ENCODE results near the gene MEIS2. TPM values are rescaled to one million over a fixed set of nuclear protein-coding genes. Genes with fewer than 3 reads are reported as not detected.

MEIS2 gene
- total RNA-seq, 2 experiments from 2014 or later, result not detected

DNA sequence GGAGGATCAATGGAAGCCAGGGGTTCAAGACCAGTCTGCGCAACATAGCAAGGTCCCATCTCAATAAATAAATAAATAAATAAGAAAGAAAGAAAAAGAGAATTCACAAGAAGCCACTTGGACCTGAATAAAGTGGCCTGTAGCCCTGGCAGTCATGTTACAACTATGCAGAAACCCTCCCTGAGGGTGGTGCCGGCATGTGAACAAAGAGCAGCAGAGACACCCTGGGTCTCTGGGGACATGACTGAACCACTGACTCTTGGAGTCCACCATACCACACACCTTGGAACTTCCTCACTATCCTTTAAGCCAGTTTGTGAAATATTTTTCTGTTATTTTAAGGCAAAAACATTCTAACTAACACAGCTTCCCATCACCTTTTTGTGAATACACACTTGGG lies 93.0 kb downstream of the MEIS2 start:
- Histone ChIP-seq H3K4me3 (ENCODE audit: low read length) (no peak overlapping the region), H3K27me3 (ENCODE audit: control insufficient read depth in 1 of 2, insufficient read depth in 2 of 2, low read length in 2 of 2) (no peaks in the 10 kb centered on the region), H3K4me1 (ENCODE audit: insufficient read depth, low read length) (no peaks in the 10 kb centered on the region), H3K9me3 (ENCODE audit: control insufficient read depth in 1 of 2, insufficient read depth in 1 of 2, low read length in 2 of 2) (no peaks in the 10 kb centered on the region), H3K27ac (ENCODE audit: low read depth in 1 of 2, low read length in 2 of 2) (no peak overlapping the region), H3K36me3 (ENCODE audit: insufficient read depth, low read length) (no peaks in the 10 kb centered on the region)
- ATAC-seq (ENCODE audit: poor library complexity), result no peak
- Mint-ChIP-seq H3K4me3 (no peak overlapping the region), H3K27me3 (no peaks in the 10 kb centered on the region), H3K27ac (no peak overlapping the region), H3K9me3 (peaks cover 2% of the 10 kb centered on the region), H3K36me3 (ENCODE audit: low read depth) (no peaks in the 10 kb centered on the region), H3K4me1 (ENCODE audit: low read depth) (no peaks in the 10 kb centered on the region)
- CTCF ChIA-PET, result no interaction called here
- intact Hi-C loops (cut with DNase I, micrococcal nuclease), result no loop called here
- no peak for DNase-seq
- TF ChIP-seq, protein P1, sequence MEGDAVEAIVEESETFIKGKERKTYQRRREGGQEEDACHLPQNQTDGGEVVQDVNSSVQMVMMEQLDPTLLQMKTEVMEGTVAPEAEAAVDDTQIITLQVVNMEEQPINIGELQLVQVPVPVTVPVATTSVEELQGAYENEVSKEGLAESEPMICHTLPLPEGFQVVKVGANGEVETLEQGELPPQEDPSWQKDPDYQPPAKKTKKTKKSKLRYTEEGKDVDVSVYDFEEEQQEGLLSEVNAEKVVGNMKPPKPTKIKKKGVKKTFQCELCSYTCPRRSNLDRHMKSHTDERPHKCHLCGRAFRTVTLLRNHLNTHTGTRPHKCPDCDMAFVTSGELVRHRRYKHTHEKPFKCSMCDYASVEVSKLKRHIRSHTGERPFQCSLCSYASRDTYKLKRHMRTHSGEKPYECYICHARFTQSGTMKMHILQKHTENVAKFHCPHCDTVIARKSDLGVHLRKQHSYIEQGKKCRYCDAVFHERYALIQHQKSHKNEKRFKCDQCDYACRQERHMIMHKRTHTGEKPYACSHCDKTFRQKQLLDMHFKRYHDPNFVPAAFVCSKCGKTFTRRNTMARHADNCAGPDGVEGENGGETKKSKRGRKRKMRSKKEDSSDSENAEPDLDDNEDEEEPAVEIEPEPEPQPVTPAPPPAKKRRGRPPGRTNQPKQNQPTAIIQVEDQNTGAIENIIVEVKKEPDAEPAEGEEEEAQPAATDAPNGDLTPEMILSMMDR (IDR thresholded peaks at IDR 0.05), result no peak
- POLR2A ChIA-PET, result no interaction called here

- TF ChIP-seq, protein P1 (IDR thresholded peaks at IDR 0.05), result no peak
- ChIA-PET CTCF (no interaction called here), POLR2A (no interaction called here)
- intact Hi-C loops (cut with DNase I, micrococcal nuclease), result no loop called here
- DNase-seq, result no peak
- Histone ChIP-seq H3K36me3 (ENCODE audit: insufficient read depth, low read length) (no peaks in the 10 kb centered on the region), H3K27ac (ENCODE audit: low read depth in 1 of 2, low read length in 2 of 2) (no peak overlapping the region), H3K9me3 (ENCODE audit: control insufficient read depth in 1 of 2, insufficient read depth in 1 of 2, low read length in 2 of 2) (no peaks in the 10 kb centered on the region), H3K27me3 (ENCODE audit: control insufficient read depth in 1 of 2, insufficient read depth in 2 of 2, low read length in 2 of 2) (no peaks in the 10 kb centered on the region), H3K4me3 (ENCODE audit: low read length) (no peak overlapping the region), H3K4me1 (ENCODE audit: insufficient read depth, low read length) (no peaks in the 10 kb centered on the region)
- H3K4me3 Mint-ChIP-seq, result no peak overlapping the region
- ATAC-seq (ENCODE audit: poor library complexity), result no peak
- no peak overlapping the region for H3K27ac Mint-ChIP-seq
- no peaks in the 10 kb centered on the region for H3K36me3 Mint-ChIP-seq (ENCODE audit: low read depth)
- H3K9me3 Mint-ChIP-seq, result peaks cover 2% of the 10 kb centered on the region
- no peaks in the 10 kb centered on the region for H3K4me1 Mint-ChIP-seq (ENCODE audit: low read depth)
- no peaks in the 10 kb centered on the region for H3K27me3 Mint-ChIP-seq
Measured at GRCh38 chr15:37004981-37005735, 95.2 kb downstream of the MEIS2 start.

DNA sequence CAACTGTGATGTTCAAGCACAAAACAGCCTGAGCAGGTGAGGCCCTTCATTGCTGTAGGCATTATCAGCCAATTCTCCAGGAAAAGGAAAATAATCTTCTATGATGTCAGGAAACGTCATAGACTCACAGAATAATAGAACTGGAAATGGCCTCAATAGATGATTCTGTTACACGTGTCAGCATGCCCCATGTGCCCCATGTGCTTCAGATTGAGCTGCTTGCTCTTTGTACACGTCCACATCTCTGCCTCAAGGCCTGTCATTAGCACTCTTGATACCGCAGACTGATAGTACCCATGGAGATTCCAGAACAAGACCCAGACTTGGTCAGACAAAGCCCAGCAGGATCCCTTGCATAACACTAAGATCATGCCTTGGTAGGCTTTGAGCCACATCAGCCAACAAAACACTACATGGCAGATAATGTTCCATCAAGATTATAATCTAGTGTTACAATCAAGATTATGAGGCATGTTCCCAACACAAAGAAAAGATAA lies 95.9 kb downstream of the MEIS2 start:
- intact Hi-C loops (cut with DNase I, micrococcal nuclease), result no loop called here
- H3K4me3 ChIP-seq (ENCODE audit: low read length), result no peak overlapping the region
- TF ChIP-seq, protein P1 (IDR thresholded peaks at IDR 0.05), result no peak
- Mint-ChIP-seq H3K4me3 (no peak overlapping the region), H3K36me3 (ENCODE audit: low read depth) (no peaks in the 10 kb centered on the region), H3K4me1 (ENCODE audit: low read depth) (no peaks in the 10 kb centered on the region), H3K27ac (no peak overlapping the region), H3K9me3 (peaks cover 2% of the 10 kb centered on the region), H3K27me3 (no peaks in the 10 kb centered on the region)
- ChIA-PET POLR2A (no interaction called here), CTCF (no interaction called here)
- H3K4me1 ChIP-seq (ENCODE audit: insufficient read depth, low read length), result no peaks in the 10 kb centered on the region
- H3K27me3 ChIP-seq (ENCODE audit: control insufficient read depth in 1 of 2, insufficient read depth in 2 of 2, low read length in 2 of 2), result no peaks in the 10 kb centered on the region
- no peaks in the 10 kb centered on the region for H3K36me3 ChIP-seq (ENCODE audit: insufficient read depth, low read length)
- H3K27ac ChIP-seq (ENCODE audit: low read depth in 1 of 2, low read length in 2 of 2), result no peak overlapping the region
- DNase-seq (no peak), ATAC-seq (ENCODE audit: poor library complexity) (no peak)
- H3K9me3 ChIP-seq (ENCODE audit: control insufficient read depth in 1 of 2, insufficient read depth in 1 of 2, low read length in 2 of 2), result no peaks in the 10 kb centered on the region
